IPS DF 19.7 (cell line): Measurements from ENCODE around the gene DEFB131B.
"Not testable (repeated sequence)": the region's sequence is repeated elsewhere in the genome, so short reads cannot be mapped to it uniquely, and the experiment has no call there.

ENCODE experiments used
- DNase-seq: peaks from one replicate; pipeline ENCODE4 v3.0.0-alpha.2; 2013; ENCODE audit warnings: low read depth, low spot score

The DEFB131B gene

DNA sequence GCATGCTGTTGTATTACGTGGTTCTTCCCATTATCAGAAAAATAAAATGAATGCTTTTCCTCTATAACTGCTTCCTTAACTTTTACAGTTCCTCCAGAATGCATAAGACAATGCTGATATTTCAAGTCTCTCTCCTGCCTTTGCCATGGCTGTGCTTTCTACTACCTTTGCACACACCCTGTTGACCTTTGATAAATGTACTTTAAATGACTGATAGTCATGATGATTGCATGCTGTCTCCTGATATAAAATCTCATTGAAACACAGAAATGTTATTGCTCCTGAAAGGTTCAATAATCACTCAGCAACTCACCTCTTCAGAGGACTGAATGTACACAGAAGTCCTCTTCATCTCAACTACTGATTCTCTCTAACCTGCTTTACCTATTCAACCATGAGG, at the start of gene DEFB131B:
TSS of gene DEFB131B (plus strand) at position 395 of the 400 bp plus-strand sequence. CDS start at position 395, 0 bp downstream.
- DNase-seq = not testable (repeated sequence)

GRCh38 chr11:71829247-71829646, 49.0 kb upstream of the DEFB131B start:
- not testable (repeated sequence) for DNase-seq

DNA sequence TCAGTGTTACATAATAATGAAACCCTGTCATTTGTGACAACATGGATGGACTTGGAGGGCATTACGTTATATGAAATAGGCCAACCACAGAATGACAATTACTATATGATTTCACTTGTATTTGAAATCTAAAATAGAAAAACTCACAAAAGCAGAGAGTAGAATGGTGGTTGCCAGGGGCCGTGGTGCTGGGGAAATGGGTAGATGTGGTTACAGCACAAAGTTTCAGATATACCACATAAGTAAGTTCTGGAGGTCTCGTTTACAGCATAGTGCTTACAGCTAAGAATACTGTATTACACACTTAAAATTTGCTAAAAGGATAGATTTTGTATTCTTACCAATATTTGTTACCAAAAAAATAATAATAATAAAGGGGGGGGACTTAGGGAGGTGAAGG, 48.6 kb upstream of the DEFB131B start:
- DNase-seq = not testable (repeated sequence)

- DNase-seq = not testable (repeated sequence)
These were observed 45.4 kb upstream of the DEFB131B start, which contains the start of gene DEFB108B for GRCh38 chr11:71832811-71833210. Gene DEFB108B, plus strand, starts transcription at chr11:71833200. Its CDS starts 0 bp downstream, at chr11:71833200.

DNA sequence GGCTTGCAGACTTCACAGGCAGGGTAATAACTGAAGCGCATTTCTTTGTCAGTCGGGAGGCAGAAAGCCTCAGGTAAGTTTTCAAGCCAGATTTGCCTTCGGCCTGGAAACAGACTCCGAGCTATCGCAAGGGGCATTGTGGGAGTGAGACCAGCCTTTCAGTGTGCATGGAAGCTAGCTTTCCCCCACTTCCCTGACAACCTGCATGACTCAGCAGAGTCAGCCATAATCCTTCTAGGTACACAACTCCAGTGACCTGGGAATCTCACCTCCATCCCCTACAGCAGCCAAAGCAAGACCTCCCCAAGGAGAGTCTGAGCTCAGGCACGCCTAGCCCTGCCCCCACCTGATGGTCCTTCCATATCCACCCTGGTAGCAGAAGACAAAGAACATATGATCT, 35.5 kb upstream of the DEFB131B start:
- not testable (repeated sequence) for DNase-seq

DNA sequence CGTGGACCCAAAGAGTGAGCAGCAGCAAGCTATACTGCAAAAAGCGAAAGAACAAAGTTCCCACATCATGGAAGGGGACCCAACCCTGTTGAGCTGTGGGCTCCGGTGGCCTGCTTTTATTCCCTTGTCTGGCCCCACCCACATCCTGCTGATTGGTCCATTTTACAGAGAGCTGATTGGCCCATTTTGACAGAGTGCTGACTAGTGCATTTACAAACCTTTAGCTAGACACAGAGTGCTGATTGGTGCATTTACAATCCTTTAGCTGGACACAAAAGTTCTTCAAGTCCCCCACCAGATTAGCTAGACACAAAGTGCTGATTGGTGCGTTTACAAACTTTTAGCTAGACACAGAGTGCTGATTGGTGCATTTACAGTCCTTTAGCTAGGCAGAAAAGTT, 34.9 kb upstream of the DEFB131B start:
- not testable (repeated sequence) for DNase-seq

DNA sequence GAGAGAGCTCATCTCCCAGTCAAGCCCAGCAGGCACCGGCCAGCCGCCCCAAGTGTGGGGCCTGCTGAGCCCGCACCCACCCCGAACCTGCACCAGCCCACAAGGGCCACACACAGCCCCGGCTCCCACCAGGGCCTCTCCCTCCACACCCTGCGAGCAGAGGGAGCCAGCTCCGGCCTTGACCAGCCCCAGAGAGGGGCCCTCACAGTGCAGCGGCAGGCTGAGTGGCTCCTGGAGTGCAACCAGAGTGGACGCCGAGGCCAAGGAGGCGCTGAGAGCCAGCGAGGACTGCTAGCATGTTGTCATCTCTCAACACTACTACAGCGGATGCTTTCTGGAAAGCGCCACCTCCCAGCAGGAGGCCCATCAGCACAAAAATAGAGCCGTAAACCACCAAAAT, 34.4 kb upstream of the DEFB131B start:
- peak; percentile 35 for DNase-seq

- DNase-seq = not testable (repeated sequence)
These were observed 24.4 kb upstream of the DEFB131B start for GRCh38 chr11:71853895-71854294.

DNA sequence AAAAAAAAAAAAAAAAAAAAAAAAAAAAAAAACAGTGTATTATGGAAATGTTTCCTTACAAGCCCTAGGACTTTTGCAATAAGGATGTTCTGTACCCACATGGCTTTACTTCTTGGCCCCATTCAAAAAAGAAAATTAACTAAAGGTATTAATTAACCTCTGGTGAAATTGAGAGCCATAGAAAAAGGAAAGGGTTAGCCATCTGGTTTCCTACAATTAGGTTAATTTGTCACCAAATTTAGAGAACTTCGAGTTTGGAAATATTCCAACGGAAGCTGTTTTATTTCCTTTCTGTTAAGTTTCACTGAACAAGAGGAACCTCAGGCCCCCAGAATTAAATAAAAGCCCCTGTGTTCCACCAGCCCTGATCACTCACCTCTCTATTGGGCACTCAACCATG, 22.4 kb upstream of the DEFB131B start:
- not testable (repeated sequence) for DNase-seq

DNA sequence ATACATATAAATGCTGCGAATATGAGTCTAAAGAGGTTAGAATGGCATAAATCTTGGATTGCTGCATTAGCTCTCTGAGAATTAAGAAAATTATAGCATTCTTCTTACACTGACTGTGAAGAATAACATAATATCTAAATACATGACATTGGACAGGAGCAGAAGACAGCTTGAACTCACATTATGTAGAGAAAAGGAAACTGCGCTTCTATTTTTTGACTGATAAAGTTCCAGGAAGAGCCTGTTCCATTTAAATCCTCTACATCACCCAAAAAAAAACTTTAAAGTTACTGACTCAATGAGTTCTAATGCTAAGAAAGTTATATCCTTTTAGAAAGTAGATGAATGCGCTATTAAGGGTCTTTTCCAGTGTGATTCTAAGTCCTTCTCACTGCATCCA, 17.4 kb upstream of the DEFB131B start:
- DNase-seq = not testable (repeated sequence)

GRCh38 chr11:71863978-71864627, 14.2 kb upstream of the DEFB131B start:
- peak; percentile 65 for DNase-seq

- not testable (repeated sequence) for DNase-seq
These were observed 11.0 kb upstream of the DEFB131B start for GRCh38 chr11:71867209-71867608.

DNA sequence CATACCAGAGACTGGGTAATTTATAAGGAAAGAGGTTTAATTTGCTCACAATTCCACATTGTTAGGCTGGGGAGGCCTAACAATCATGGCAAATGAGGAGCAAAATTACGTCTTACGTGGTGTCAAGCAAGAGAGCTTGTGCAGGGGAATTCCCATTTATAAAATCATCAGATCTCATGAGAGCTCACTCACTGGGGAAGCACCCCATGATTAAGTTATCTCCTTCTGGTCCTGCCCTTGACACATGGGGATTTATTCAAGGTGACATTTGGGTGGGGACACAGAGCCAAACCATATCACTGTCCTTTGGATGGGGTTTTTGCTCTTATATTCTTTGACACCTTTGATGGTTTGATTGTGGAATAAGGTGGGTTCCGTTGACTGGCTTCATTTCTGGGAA, 8.3 kb upstream of the DEFB131B start:
- not testable (repeated sequence) for DNase-seq

- not testable (repeated sequence) for DNase-seq
These were observed 7.6 kb upstream of the DEFB131B start for GRCh38 chr11:71870661-71871060.

GRCh38 chr11:71876262-71876661, 2.0 kb upstream of the DEFB131B start:
- DNase-seq = not testable (repeated sequence)

GRCh38 chr11:71885806-71886205, 7.6 kb downstream of the DEFB131B start:
- DNase-seq = not testable (repeated sequence)

DNA sequence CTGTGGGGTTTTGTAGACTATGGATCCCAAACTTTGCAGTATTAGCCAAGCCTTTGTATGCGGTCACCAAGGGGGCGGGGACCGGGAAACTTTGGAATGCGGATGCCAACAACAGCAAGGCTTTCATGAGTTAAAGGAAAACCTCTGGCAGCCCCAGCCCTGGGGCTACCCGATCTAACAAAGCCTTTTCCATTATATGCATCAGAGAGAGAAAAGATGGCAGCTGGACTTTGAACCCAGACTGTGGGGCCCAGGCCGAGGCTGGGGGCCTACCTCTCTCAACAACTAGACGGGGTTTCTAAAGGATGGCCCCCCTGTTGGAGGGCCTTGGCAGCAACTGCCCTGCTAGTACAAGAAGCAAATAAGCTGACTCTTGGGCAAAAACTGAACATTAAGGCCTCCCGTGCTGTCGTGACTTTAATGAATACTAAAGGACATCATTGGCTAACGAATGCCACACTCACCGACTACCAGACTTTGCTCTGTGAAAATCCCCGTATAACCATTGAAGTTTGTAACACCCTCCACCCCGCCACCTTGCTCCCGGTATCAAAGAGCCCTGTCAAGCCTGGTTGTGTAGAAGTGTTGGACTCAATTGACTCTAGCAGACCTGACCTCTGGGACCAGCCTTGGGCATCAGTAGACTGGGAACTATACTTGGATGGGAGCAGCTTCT, 10.2 kb downstream of the DEFB131B start:
- not testable (repeated sequence) for DNase-seq

GRCh38 chr11:71889181-71889872, 11.1 kb downstream of the DEFB131B start:
- DNase-seq = not testable (repeated sequence)

DNA sequence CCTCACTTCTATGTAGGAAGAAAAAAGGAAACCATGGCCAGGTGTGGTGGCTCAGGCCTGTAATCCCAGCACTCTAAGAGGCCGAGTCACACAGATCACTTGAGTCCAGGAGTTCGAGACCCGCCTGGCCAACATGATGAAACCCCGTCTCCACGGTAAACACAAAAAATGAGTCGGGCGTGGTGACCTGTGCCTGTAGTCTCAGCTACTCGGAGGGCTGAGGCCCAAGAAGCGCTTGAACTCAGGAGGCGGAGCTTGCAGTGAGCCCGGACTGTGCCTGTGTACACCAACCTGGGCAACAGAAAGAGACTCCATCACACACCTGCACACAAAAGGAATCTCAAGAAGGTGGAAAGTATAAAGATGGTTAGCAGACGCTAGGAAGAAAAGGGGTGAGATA, 17.7 kb downstream of the DEFB131B start:
- DNase-seq = no peak

GRCh38 chr11:71901137-71901536, 22.9 kb downstream of the DEFB131B start:
- DNase-seq = not testable (repeated sequence)

GRCh38 chr11:71908218-71908617, 30.0 kb downstream of the DEFB131B start:
- no peak for DNase-seq

DNA sequence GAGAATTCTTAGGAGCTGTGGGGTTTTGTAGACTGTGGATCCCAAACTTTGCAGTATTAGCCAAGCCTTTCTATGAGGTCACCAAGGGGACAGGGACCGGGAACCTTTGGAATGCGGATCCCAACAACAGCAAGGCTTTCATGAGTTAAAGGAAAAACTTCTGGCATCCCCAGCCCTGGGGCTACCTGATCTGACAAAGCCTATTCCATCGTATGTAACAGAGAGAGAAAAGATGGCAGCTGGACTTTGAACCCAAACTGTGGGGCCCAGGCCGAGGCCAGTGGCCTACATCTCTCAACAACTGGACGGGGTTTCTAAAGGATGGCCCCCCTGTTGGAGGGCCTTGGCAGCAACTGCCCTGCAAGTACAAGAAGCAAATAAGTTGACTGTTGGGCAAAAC, 32.5 kb downstream of the DEFB131B start:
- not testable (repeated sequence) for DNase-seq
